CD4-positive, alpha-beta T cell (primary cell): ENCODE measurements around the gene C19orf67. TPM values are rescaled to one million over a fixed set of nuclear protein-coding genes. Genes with fewer than 3 reads are reported as not detected.

Experiments
- ATAC-seq: fragments of 200-7000 bp; cut with Tn5 transposase; one replicate; pipeline ENCODE4 v1.10.0; 2022; ENCODE audit warnings: mild to moderate bottlenecking; ENCODE audit not compliant: poor library complexity
- CTCF ChIA-PET: fragments of 350-600 bp; sonication (Branson Sonifier 250); formaldehyde crosslinking; loops from one replicate; lab custom pipeline; 2021; ENCODE audit warnings: antibody characterized with exemption, inconsistent platforms; lab: Charles Lee
- POLR2A ChIA-PET: fragments of 350-600 bp; sonication (Branson Sonifier 250); formaldehyde crosslinking; loops from one replicate; lab custom pipeline; 2021; ENCODE audit warnings: antibody characterized with exemption, inconsistent platforms; lab: Charles Lee
- DNase-seq, 14 experiments: peaks; one replicate each; pipeline ENCODE4 v3.0.0-alpha.2; 2013 to 2020; ENCODE audit warnings: mixed read lengths in 2 of 14
- H3K27ac ChIP-seq, 2 donors: one replicate each; pipeline versions ENCODE4 v1.5.1 to v1.7.0; 2013; ENCODE audit warnings: low read length in 2 of 2, low read depth in 1 of 2, mild to moderate bottlenecking in 1 of 2
- H3K27me3 ChIP-seq, 2 experiments: 1 replicate in 1 of 2; 2 replicates in 1 of 2; pipeline versions ENCODE4 v1.6.1 to v1.7.0; 2013; ENCODE audit warnings: low read length in 2 of 2, control low read depth in 1 of 2, mild to moderate bottlenecking in 1 of 2, moderate library complexity in 1 of 2; ENCODE audit not compliant: insufficient read depth in 2 of 2, control insufficient read depth in 1 of 2
- H3K36me3 ChIP-seq: one replicate; pipeline ENCODE4 v1.6.1; 2013; ENCODE audit warnings: low read length, control low read depth; ENCODE audit not compliant: insufficient read depth
- H3K4me1 ChIP-seq: one replicate; pipeline ENCODE4 v1.6.1; 2013; ENCODE audit warnings: low read length, control low read depth; ENCODE audit not compliant: insufficient read depth
- H3K4me3 ChIP-seq: one replicate; pipeline ENCODE4 v1.5.1; 2013; ENCODE audit warnings: mild to moderate bottlenecking, low read length, moderate library complexity
- H3K9me3 ChIP-seq, 2 experiments: 1 replicate in 1 of 2; 2 replicates in 1 of 2; pipeline versions ENCODE4 v1.6.1 to v1.7.0; 2013; ENCODE audit warnings: low read length in 2 of 2, mild to moderate bottlenecking in 2 of 2, control low read depth in 1 of 2, moderate library complexity in 1 of 2; ENCODE audit not compliant: control insufficient read depth in 1 of 2, insufficient read depth in 1 of 2
- H3K27ac Mint-ChIP-seq: one replicate; pipeline ENCODE4 v1.8.0; 2020; ENCODE audit warnings: mixed read lengths
- H3K27me3 Mint-ChIP-seq: one replicate; pipeline ENCODE4 v1.8.0; 2021; ENCODE audit warnings: mixed read lengths
- H3K36me3 Mint-ChIP-seq: one replicate; pipeline ENCODE4 v1.8.0; 2021; ENCODE audit warnings: low read depth, mixed read lengths
- H3K4me1 Mint-ChIP-seq: one replicate; pipeline ENCODE4 v1.8.0; 2021; ENCODE audit warnings: low read depth, mixed read lengths
- H3K4me3 Mint-ChIP-seq: one replicate; pipeline ENCODE4 v1.8.0; 2020; ENCODE audit warnings: mild to moderate bottlenecking, mixed read lengths
- H3K9me3 Mint-ChIP-seq: one replicate; pipeline ENCODE4 v1.8.0; 2020; ENCODE audit warnings: mixed read lengths
- intact Hi-C, 2 experiments: fragments of 100-400 bp; cut with DNase I in 1 of 2; cut with micrococcal nuclease in 1 of 2; formaldehyde crosslinking; loops; one replicate each; pipeline versions ENCODE4 v1.15.1 to v1.9.0; 2023 to 2025; cut with DNase I, micrococcal nuclease
- total RNA-seq, 174 experiments: library from RNA in 2 of 174; stranded (reverse) in 2 of 174; gene quantifications; one replicate each; pipeline ENCODE4 v1.2.3 and lab custom pipeline; 2021 to 2026
- TF ChIP-seq, protein P1 (sequence below): fragments of 200-600 bp; IDR thresholded peaks from one replicate; pipeline ENCODE4 v1.8.0; 2022; ENCODE audit warnings: antibody characterized with exemption, mild to moderate bottlenecking

Gene C19orf67
- total RNA-seq, 2 experiments from 2014 or later: not detected

GRCh38 chr19:14061081-14061749 lies 24.4 kb downstream of the C19orf67 start:
- intact Hi-C loops: no loop called here
- ChIA-PET POLR2A (interaction anchor here (0.8 kb wide), 1 partner anchor 30 kb away, joined by 4 read pairs; the partner anchor contains the start of gene IL27RA), CTCF (interaction anchor here (1.0 kb wide), 1 partner anchor 182 kb away, joined by 3 read pairs; no protein-coding TSS in a partner anchor)
- ATAC-seq: no peak
- Histone ChIP-seq H3K27me3 (peaks cover 28 to 32% of the 10 kb centered on the region in 2 experiments), H3K4me3 (no peak overlapping the region), H3K36me3 (no peaks in the 10 kb centered on the region), H3K27ac (no peak overlapping the region), H3K4me1 (peaks cover 24% of the 10 kb centered on the region), H3K9me3 (peaks cover 0 to 4% of the 10 kb centered on the region in 2 experiments)
- no peaks in the 10 kb centered on the region for H3K9me3 Mint-ChIP-seq
- peaks cover 34% of the 10 kb centered on the region for H3K27me3 Mint-ChIP-seq
- DNase-seq: no peak
- H3K27ac Mint-ChIP-seq: no peak overlapping the region
- TF ChIP-seq, protein P1, sequence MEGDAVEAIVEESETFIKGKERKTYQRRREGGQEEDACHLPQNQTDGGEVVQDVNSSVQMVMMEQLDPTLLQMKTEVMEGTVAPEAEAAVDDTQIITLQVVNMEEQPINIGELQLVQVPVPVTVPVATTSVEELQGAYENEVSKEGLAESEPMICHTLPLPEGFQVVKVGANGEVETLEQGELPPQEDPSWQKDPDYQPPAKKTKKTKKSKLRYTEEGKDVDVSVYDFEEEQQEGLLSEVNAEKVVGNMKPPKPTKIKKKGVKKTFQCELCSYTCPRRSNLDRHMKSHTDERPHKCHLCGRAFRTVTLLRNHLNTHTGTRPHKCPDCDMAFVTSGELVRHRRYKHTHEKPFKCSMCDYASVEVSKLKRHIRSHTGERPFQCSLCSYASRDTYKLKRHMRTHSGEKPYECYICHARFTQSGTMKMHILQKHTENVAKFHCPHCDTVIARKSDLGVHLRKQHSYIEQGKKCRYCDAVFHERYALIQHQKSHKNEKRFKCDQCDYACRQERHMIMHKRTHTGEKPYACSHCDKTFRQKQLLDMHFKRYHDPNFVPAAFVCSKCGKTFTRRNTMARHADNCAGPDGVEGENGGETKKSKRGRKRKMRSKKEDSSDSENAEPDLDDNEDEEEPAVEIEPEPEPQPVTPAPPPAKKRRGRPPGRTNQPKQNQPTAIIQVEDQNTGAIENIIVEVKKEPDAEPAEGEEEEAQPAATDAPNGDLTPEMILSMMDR: no peak
- H3K4me1 Mint-ChIP-seq: peaks cover 10% of the 10 kb centered on the region
- H3K4me3 Mint-ChIP-seq: no peak overlapping the region
- no peaks in the 10 kb centered on the region for H3K36me3 Mint-ChIP-seq

DNA sequence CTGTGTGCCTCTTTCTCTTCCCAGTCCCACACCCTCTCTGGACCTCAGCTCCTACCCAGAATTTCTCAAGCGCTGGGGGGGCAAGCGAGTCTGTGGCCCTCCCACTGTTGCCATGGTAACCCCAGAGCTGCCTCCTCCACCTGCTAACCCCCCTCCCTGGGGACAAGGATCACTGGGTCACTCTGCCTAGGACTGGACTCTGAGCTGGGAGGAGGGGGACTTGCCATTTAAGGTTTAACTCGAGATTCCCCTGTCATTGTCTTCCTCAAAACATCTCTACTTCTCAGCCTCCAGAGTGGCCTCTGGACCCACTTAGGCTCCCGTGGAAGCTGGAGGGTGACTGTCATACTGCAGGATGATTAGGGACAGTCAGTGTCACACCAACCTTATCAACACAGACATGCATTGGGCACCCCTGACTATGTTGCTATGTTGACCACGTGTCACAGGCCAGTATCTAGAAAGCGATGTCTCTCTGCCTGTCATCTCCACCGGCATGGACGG lies 25.9 kb downstream of the C19orf67 start:
- Mint-ChIP-seq H3K4me1 (peaks cover 16% of the 10 kb centered on the region), H3K27me3 (peaks cover 34% of the 10 kb centered on the region), H3K36me3 (peaks cover under 1% of the 10 kb centered on the region), H3K9me3 (no peaks in the 10 kb centered on the region), H3K4me3 (no peak overlapping the region), H3K27ac (no peak overlapping the region)
- Histone ChIP-seq H3K9me3 (peaks cover 0 to 4% of the 10 kb centered on the region in 2 experiments), H3K4me1 (peaks cover 24% of the 10 kb centered on the region), H3K27me3 (peaks cover 28 to 32% of the 10 kb centered on the region in 2 experiments), H3K27ac (no peak overlapping the region), H3K36me3 (no peaks in the 10 kb centered on the region), H3K4me3 (no peak overlapping the region)
- DNase-seq (no peak), ATAC-seq (no peak)
- CTCF ChIA-PET: interaction anchor here (0.6 to 2.1 kb wide), 9 partner anchors 11 to 179 kb away, joined by 3 to 17 read pairs (median 5); partner anchors contain the start of genes ASF1B and MISP3
- intact Hi-C loops: no loop called here
- POLR2A ChIA-PET: interaction anchor here (0.6 to 3.3 kb wide), 2 partner anchors 11 to 28 kb away, joined by 3 to 9 read pairs; partner anchors contain the start of gene IL27RA
- TF ChIP-seq, protein P1: no peak

DNA sequence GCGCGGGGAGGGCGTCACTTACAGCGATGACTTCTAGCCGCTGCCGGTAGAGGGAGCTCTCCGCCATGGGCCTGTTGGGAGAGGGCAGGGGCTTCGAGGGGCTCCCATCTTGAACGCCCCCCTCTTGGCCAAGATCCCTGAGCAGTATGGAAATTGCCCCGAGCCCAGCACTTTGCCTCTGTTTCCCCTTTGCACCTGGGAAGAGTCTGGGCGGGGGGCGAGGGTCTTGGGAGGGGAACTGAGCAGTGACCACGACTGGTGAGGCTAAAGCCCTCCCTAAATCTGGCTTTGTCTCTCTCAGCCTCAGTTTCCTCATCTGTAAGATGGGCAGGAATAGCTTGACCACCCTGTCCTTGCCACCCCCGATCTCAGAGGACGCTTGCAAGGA lies 26.5 kb downstream of the C19orf67 start:
- H3K4me1 Mint-ChIP-seq: peaks cover 16% of the 10 kb centered on the region
- CTCF ChIA-PET: interaction anchor here (0.6 to 2.1 kb wide), 15 partner anchors 10 to 179 kb away, joined by 3 to 17 read pairs (median 4); partner anchors contain the start of genes ASF1B, DCAF15, IL27RA and MISP3
- intact Hi-C loops: no loop called here

More for the DNA sequence above, 26.5 kb downstream of the C19orf67 start:
- no peak overlapping the region for H3K27ac Mint-ChIP-seq
- H3K27me3 Mint-ChIP-seq: peaks cover 34% of the 10 kb centered on the region
- peaks cover 5% of the 10 kb centered on the region for H3K36me3 Mint-ChIP-seq
- TF ChIP-seq, protein P1: peak; percentile 72
- peaks cover 28 to 32% of the 10 kb centered on the region in 2 experiments for H3K27me3 ChIP-seq
- DNase-seq: peak in 11 of 14 experiments; percentile 31 to 74 (median 39)
- H3K36me3 ChIP-seq: no peaks in the 10 kb centered on the region
- peak overlapping the region; percentile 58 for H3K4me3 Mint-ChIP-seq
- POLR2A ChIA-PET: interaction anchor here (0.6 to 3.3 kb wide), 3 partner anchors 12 to 27 kb away, joined by 3 to 9 read pairs (median 3); partner anchors contain the start of gene IL27RA
- H3K9me3 ChIP-seq: peaks cover 0 to 4% of the 10 kb centered on the region in 2 experiments
- H3K9me3 Mint-ChIP-seq: no peaks in the 10 kb centered on the region
- H3K4me3 ChIP-seq: no peak overlapping the region
- peak; percentile 59 for ATAC-seq
- peaks cover 24% of the 10 kb centered on the region for H3K4me1 ChIP-seq
- H3K27ac ChIP-seq: no peak overlapping the region
